Activated naive CD8-positive, alpha-beta T cell treated with anti-CD3 and anti-CD28 coated beads, Interleukin-2, amount 50 U/mL, for 24 hours (primary cell): Measurements from ENCODE around the gene GNA14.
A peak's percentile ranks its signal among the peaks of the same experiment; 100 is the strongest.
"Not testable (repeated sequence)": the region's sequence is repeated elsewhere in the genome, so short reads cannot be mapped to it uniquely, and the experiment has no call there.

Experiments
- ATAC-seq: fragments of 150-1000 bp; cut with Tn5 transposase; one replicate; pipeline ENCODE4 v1.10.0; 2021
- DNase-seq: peaks from one replicate; pipeline ENCODE4 v3.0.0; 2021
- H3K27ac Mint-ChIP-seq: one replicate; pipeline ENCODE4 v1.8.0; 2021; ENCODE audit warnings: mild to moderate bottlenecking, mixed read lengths
- H3K27me3 Mint-ChIP-seq: one replicate; pipeline ENCODE4 v1.8.0; 2021; ENCODE audit warnings: mixed read lengths
- H3K36me3 Mint-ChIP-seq: one replicate; pipeline ENCODE4 v1.8.0; 2021; ENCODE audit warnings: low read depth, mixed read lengths
- H3K4me1 Mint-ChIP-seq: one replicate; pipeline ENCODE4 v1.8.0; 2021; ENCODE audit warnings: mixed read lengths
- H3K4me3 Mint-ChIP-seq: one replicate; pipeline ENCODE4 v1.8.0; 2021; ENCODE audit warnings: mild to moderate bottlenecking, moderate library complexity, mixed read lengths
- H3K9me3 Mint-ChIP-seq: one replicate; pipeline ENCODE4 v1.8.0; 2021; ENCODE audit warnings: mixed read lengths

GNA14 gene

DNA sequence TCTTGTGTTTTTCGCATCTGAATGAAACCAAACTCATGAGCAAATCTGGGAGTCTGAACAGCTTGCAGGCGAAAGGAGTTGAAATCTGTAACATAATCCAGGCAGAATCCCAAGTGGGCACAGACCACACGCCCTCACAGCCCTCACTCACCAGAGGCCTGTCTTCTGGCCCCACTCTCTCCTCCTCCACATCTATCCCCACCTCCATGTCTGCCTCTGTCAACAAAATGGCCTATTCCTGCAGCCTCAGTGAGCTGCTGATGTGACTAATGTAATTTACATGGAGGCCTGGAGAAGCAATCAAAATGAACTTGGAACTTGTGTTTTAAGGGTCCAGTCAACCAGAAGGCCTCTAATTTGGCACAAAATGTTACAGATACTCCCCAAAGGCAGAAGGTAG lies 136.6 kb downstream of the GNA14 start:
- Mint-ChIP-seq H3K27ac (no peak overlapping the region), H3K9me3 (no peaks in the 10 kb centered on the region), H3K4me3 (no peak overlapping the region), H3K27me3 (no peaks in the 10 kb centered on the region), H3K36me3 (no peaks in the 10 kb centered on the region), H3K4me1 (no peaks in the 10 kb centered on the region)
- ATAC-seq (no peak), DNase-seq (no peak)

DNA sequence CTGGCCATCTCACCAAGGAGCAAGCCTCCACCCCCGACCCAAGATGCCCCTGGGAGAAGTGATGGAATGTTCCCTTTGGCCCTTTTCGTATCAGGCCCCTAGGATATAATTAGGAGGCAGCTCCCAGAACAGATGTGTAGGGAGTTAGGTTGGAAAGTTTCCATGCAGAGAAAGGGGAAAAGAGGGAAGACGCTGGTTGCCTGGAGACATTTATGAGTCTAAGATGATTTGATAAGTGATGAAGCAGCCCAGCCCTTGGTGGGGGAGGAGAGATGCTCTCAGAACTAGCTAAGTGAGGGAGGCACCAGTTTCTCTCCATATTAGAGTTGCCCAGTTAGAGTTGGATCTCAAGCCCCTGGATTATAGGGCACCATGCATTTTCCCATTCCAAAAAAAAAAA lies 137.5 kb downstream of the GNA14 start:
- no peak overlapping the region for H3K27ac Mint-ChIP-seq
- H3K4me3 Mint-ChIP-seq, result no peak overlapping the region
- H3K9me3 Mint-ChIP-seq, result no peaks in the 10 kb centered on the region
- H3K27me3 Mint-ChIP-seq, result no peaks in the 10 kb centered on the region
- no peaks in the 10 kb centered on the region for H3K36me3 Mint-ChIP-seq
- DNase-seq, result no peak
- ATAC-seq, result no peak
- no peaks in the 10 kb centered on the region for H3K4me1 Mint-ChIP-seq

DNA sequence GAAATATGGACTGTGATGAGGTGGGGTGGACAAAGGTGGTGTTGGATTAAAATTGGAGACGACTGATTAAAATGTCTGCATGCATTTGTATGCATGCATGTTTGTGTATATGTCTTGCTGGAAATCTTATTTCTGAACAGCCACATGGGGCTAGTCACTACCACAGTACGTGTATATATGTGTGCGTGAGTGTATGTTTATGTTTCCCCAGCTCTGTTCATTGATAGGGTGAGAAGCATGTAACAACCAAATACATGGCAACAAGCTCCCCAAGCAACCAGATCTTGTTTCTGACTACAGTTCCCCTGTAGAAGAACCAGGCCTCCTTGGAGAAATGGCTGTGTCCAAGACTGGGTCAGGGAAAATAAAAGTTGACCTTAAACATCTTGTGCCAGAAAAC lies 139.7 kb downstream of the GNA14 start:
- Mint-ChIP-seq H3K27me3 (no peaks in the 10 kb centered on the region), H3K4me1 (no peaks in the 10 kb centered on the region), H3K27ac (no peak overlapping the region), H3K36me3 (no peaks in the 10 kb centered on the region), H3K4me3 (no peak overlapping the region), H3K9me3 (no peaks in the 10 kb centered on the region)
- no peak for DNase-seq
- no peak for ATAC-seq

DNA sequence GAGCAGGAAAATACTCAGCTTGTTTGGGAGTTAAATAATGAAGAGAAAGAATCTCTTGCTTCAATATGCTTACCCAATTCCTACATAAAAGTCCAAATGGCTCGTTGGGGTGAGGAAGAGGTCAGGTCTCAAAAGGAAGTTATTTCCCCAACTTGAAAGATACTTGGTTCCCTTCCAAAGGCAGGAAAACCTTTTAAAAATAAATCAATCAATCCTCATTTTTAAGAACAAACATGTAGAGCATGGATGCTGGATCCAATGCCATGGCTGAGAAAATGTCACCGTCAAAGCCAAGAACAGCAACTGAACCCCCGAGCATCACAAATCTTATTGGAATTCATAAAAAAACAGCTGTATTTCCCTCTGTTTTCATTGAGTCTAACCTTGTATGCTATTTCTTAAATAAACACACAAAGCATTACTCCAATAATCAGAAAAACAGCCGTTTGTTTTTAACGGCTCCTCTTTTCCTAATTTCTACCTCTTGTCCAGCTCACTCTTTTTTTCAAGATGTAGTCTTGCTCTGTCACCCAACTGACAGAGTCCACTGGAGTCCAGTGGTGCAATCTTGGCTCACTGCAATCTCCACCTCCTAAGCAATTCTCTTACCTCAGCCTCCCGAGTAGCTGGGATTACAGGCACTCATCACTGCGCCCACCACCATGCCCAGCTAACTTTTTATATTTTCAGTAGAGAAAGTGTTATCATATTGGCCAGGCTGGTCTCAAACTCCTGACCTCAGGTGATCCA lies 140.7 kb downstream of the GNA14 start:
- Mint-ChIP-seq H3K36me3 (no peaks in the 10 kb centered on the region), H3K4me3 (no peak overlapping the region), H3K4me1 (no peaks in the 10 kb centered on the region), H3K27ac (no peak overlapping the region), H3K9me3 (no peaks in the 10 kb centered on the region), H3K27me3 (no peaks in the 10 kb centered on the region)
- no peak for ATAC-seq
- DNase-seq, result no peak

- Mint-ChIP-seq H3K4me3 (no peak overlapping the region), H3K36me3 (no peaks in the 10 kb centered on the region), H3K27me3 (no peaks in the 10 kb centered on the region), H3K27ac (no peak overlapping the region), H3K9me3 (no peaks in the 10 kb centered on the region), H3K4me1 (no peaks in the 10 kb centered on the region)
- no peak for ATAC-seq
- DNase-seq, result no peak
Measured at GRCh38 chr9:77505232-77505631, 142.9 kb downstream of the GNA14 start.

DNA sequence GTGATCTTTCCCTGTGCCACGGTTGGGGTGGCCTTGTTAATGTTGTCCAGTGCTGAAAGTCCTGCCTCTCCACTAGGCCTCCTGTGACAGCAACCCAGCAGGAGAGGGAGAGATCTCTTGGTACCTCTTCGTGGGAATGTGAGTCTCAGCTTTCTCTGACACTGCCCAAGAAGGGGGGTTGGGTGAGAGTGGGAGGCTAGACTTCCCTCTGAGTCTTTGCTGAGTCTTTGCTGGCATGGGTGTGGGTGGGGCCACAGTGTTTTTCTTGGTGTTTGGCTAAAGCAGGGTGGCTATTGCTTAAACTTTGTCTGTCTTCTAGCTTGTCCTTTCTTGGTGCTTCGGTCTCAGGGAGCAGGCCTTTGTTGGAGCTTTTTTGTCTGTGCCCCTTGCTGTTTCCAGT lies 145.6 kb downstream of the GNA14 start:
- Mint-ChIP-seq H3K27me3 (no peaks in the 10 kb centered on the region), H3K9me3 (no peaks in the 10 kb centered on the region), H3K4me1 (no peaks in the 10 kb centered on the region), H3K36me3 (no peaks in the 10 kb centered on the region), H3K4me3 (no peak overlapping the region), H3K27ac (no peak overlapping the region)
- DNase-seq, result no peak
- no peak for ATAC-seq

DNA sequence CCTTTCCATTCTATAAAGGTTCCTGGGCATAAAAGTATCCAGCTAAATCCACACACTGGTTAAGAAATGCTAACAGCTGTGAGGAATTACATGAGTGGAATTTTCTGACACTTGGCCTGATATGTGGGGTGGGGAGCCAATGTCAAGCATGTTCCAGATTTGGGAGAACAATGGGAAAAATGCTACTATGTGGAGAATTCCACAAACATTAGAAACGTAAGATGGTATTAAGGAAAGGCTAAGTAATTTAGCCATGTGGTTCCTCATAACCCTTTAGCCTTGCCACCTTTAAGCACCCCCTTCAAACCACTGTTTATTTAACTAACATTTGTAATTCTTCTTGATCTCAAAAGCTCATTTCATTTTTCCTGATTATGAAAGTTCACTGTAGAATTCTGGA lies 149.2 kb downstream of the GNA14 start:
- Mint-ChIP-seq H3K4me1 (no peaks in the 10 kb centered on the region), H3K4me3 (no peak overlapping the region), H3K36me3 (no peaks in the 10 kb centered on the region), H3K9me3 (no peaks in the 10 kb centered on the region), H3K27me3 (no peaks in the 10 kb centered on the region), H3K27ac (no peak overlapping the region)
- ATAC-seq, result no peak
- no peak for DNase-seq

DNA sequence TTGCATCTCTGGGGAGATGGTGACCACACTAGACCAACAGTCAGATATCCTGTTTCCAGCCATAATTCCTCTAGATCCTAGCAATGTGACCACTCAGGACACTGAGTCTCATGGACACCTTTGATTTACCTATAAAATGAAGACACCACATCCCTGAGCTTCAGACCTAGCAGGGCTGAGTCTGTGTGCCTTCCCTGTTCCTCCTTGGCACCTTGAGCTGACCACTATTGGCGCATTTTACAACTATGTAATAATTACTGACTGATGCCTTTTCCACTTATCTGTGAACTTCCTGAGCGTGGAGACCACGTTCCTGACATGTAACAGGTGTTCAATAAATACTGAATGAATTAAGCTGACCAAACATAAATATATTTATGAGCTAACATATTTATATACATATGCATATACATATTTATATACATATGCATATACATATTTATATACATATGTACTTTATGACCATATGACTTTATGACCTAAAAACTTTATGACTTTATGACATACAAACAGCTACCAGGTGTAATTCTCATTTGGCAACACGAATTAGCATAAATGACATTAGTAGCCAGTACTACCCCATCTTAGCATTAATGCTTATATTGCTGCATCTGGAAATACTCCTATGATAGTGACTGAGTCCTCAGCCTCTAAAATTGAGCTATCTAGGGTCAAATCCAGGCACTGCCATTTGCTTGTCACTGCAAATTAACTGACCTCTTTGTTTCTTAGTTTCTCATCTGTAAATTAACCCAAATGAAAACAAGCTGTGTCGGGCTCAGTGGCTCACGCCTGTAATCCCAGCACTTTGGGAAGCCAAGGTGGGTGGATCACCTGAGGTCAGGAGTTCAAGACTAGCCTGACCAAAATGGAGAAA lies 150.6 kb downstream of the GNA14 start:
- ATAC-seq (no peak), DNase-seq (no peak)
- H3K36me3 Mint-ChIP-seq, result no peaks in the 10 kb centered on the region
- H3K9me3 Mint-ChIP-seq, result no peaks in the 10 kb centered on the region
- no peak overlapping the region for H3K27ac Mint-ChIP-seq
- H3K27me3 Mint-ChIP-seq, result no peaks in the 10 kb centered on the region
- H3K4me1 Mint-ChIP-seq, result no peaks in the 10 kb centered on the region
- no peak overlapping the region for H3K4me3 Mint-ChIP-seq

- H3K4me3 Mint-ChIP-seq, result no peak overlapping the region
- H3K4me1 Mint-ChIP-seq, result no peaks in the 10 kb centered on the region
- ATAC-seq (no peak), DNase-seq (no peak)
- H3K27me3 Mint-ChIP-seq, result no peaks in the 10 kb centered on the region
- no peak overlapping the region for H3K27ac Mint-ChIP-seq
- H3K36me3 Mint-ChIP-seq, result no peaks in the 10 kb centered on the region
- H3K9me3 Mint-ChIP-seq, result peaks cover 6% of the 10 kb centered on the region
Measured at GRCh38 chr9:77495834-77496671, 152.1 kb downstream of the GNA14 start.

GRCh38 chr9:77490279-77490678 lies 157.8 kb downstream of the GNA14 start:
- not testable (repeated sequence) for H3K9me3 Mint-ChIP-seq, H3K36me3 Mint-ChIP-seq, H3K4me3 Mint-ChIP-seq, DNase-seq, ATAC-seq, H3K27me3 Mint-ChIP-seq, H3K27ac Mint-ChIP-seq
- H3K4me1 Mint-ChIP-seq, result peaks cover 14% of the 10 kb centered on the region

GRCh38 chr9:77489405-77490163 lies 158.5 kb downstream of the GNA14 start:
- not testable (repeated sequence) for H3K27me3 Mint-ChIP-seq, ATAC-seq, H3K36me3 Mint-ChIP-seq, H3K9me3 Mint-ChIP-seq
- H3K27ac Mint-ChIP-seq, result peak overlapping the region; percentile 29
- peaks cover 14% of the 10 kb centered on the region for H3K4me1 Mint-ChIP-seq
- peak overlapping the region; percentile 79 for H3K4me3 Mint-ChIP-seq
- DNase-seq, result peak; percentile 20

DNA sequence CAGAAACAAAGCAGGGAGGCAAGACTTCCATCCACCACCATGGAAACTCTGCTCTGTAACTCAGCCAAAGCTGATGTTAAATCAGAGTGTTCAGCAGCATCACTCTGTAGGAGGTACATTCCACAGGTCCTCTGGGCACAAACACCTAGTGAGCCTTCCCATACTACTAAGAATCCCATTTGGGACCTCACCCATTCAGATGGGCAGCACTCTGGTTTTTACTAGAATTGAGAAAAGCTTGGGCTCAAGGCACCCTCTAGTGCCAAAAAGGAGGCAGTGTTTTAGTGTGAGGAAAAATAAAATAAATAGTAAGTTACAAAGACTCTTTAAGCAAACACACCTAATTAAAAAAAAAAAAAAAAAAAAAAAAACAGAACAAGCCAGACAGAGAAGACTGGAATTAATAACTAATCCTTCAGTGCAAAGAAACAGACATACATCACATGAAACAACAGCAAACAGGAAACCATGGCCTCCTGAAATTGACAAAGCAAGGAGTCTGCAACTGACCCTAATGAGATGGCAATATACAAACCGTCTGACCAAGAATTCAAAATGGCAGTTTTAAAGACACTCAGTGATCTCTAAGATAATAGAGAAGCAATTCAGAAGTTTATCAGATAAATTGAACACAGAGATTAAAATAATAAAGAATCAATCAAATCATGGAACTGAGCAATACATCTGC lies 159.5 kb downstream of the GNA14 start:
- no peak for DNase-seq

DNA sequence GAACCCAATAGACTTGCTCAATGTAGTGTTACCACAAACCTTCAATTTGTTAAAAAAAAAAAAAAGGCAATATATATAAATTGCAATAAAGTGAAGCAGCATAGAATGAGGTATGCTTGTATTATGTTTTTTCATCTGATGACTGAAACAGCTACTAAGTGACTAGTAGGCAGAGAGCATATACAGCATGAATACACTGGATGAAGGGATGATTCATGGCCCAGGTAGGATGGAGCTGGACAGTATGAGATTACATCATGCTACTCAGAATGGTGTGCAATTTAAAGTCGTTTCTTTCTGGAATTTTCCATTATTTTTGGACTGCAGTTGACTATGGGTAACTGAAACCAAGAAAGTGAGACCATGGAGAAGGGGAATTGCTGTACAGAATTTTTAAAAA lies 161.2 kb downstream of the GNA14 start:
- DNase-seq, result no peak
- no peak overlapping the region for H3K4me3 Mint-ChIP-seq
- H3K27me3 Mint-ChIP-seq, result peaks cover 2% of the 10 kb centered on the region
- H3K4me1 Mint-ChIP-seq, result peaks cover 14% of the 10 kb centered on the region
- peaks cover 6% of the 10 kb centered on the region for H3K9me3 Mint-ChIP-seq
- H3K27ac Mint-ChIP-seq, result no peak overlapping the region
- no peak for ATAC-seq
- H3K36me3 Mint-ChIP-seq, result no peaks in the 10 kb centered on the region

More for the DNA sequence above, 159.5 kb downstream of the GNA14 start:
- H3K4me3 Mint-ChIP-seq, result peak overlapping the region; percentile 79
- H3K27ac Mint-ChIP-seq, result no peak overlapping the region
- peaks cover 2% of the 10 kb centered on the region for H3K27me3 Mint-ChIP-seq
- ATAC-seq, result no peak
- peaks cover 6% of the 10 kb centered on the region for H3K9me3 Mint-ChIP-seq
- H3K4me1 Mint-ChIP-seq, result peaks cover 14% of the 10 kb centered on the region
- no peaks in the 10 kb centered on the region for H3K36me3 Mint-ChIP-seq
